Endothelial cell (in vitro differentiated cells): Measurements from ENCODE around the gene UGT1A6. TPM values are rescaled to one million over a fixed set of nuclear protein-coding genes. Genes with fewer than 3 reads are reported as not detected.
"Not testable (repeated sequence)": the region's sequence is repeated elsewhere in the genome, so short reads cannot be mapped to it uniquely, and the experiment has no call there.

Experiments
- DNase-seq: peaks from one replicate; pipeline ENCODE4 v3.0.0; 2021; ENCODE audit warnings: low spot score
- H3K27ac Mint-ChIP-seq: one replicate; pipeline ENCODE4 v1.8.0; 2021; ENCODE audit warnings: mixed read lengths, inconsistent platforms; ENCODE audit not compliant: unreplicated experiment
- H3K27me3 Mint-ChIP-seq: one replicate; pipeline ENCODE4 v1.8.0; 2021; ENCODE audit warnings: mild to moderate bottlenecking, moderate library complexity, mixed read lengths, inconsistent platforms; ENCODE audit not compliant: unreplicated experiment
- H3K36me3 Mint-ChIP-seq: one replicate; pipeline ENCODE4 v1.8.0; 2021; ENCODE audit warnings: mild to moderate bottlenecking, low read depth, mixed read lengths, inconsistent platforms; ENCODE audit not compliant: unreplicated experiment
- H3K4me1 Mint-ChIP-seq: one replicate; pipeline ENCODE4 v1.8.0; 2021; ENCODE audit warnings: mild to moderate bottlenecking, mixed read lengths, inconsistent platforms; ENCODE audit not compliant: unreplicated experiment
- H3K4me3 Mint-ChIP-seq: one replicate; pipeline ENCODE4 v1.8.0; 2021; ENCODE audit warnings: mild to moderate bottlenecking, mixed read lengths, inconsistent platforms; ENCODE audit not compliant: unreplicated experiment
- H3K9me3 Mint-ChIP-seq: one replicate; pipeline ENCODE4 v1.8.0; 2021; ENCODE audit warnings: mixed read lengths, inconsistent platforms; ENCODE audit not compliant: unreplicated experiment
- total RNA-seq: library from RNA; stranded (reverse); fragmentation: NEBNext Ultra II Directional; extraction: Animal tissue kit (Norgen Biotek cat#: 25700); gene quantifications from one replicate; pipeline ENCODE4 v1.2.1, GENCODE V29; 2021; ENCODE audit not compliant: unreplicated experiment
- TF ChIP-seq, protein P1 (sequence below): fragments of 200-600 bp; sonication (generic); IDR thresholded peaks from one replicate; pipeline ENCODE4 v1.5.0; 2021; ENCODE audit warnings: antibody characterized with exemption; ENCODE audit not compliant: unreplicated experiment

Gene UGT1A6
- total RNA-seq, 1 donor from 2014 or later = not detected

DNA sequence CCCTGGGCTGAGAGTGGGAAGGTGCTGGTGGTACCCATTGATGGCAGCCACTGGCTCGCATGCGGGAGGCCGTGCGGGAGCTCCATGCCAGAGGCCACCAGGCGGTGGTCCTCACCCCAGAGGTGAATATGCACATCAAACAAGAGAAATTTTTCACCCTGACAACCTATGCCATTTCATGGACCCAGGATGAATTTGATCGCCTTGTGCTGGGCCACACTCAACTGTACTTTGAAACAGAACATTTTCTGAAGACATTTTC is 54.5 kb downstream of the UGT1A6 start:
- no peak for DNase-seq
- Mint-ChIP-seq H3K27me3 (peaks cover 2% of the 10 kb centered on the region), H3K36me3 (peaks cover 5% of the 10 kb centered on the region), H3K4me1 (no peaks in the 10 kb centered on the region), H3K4me3 (no peak overlapping the region), H3K27ac (no peak overlapping the region), H3K9me3 (peaks cover 15% of the 10 kb centered on the region)
- TF ChIP-seq, protein P1, sequence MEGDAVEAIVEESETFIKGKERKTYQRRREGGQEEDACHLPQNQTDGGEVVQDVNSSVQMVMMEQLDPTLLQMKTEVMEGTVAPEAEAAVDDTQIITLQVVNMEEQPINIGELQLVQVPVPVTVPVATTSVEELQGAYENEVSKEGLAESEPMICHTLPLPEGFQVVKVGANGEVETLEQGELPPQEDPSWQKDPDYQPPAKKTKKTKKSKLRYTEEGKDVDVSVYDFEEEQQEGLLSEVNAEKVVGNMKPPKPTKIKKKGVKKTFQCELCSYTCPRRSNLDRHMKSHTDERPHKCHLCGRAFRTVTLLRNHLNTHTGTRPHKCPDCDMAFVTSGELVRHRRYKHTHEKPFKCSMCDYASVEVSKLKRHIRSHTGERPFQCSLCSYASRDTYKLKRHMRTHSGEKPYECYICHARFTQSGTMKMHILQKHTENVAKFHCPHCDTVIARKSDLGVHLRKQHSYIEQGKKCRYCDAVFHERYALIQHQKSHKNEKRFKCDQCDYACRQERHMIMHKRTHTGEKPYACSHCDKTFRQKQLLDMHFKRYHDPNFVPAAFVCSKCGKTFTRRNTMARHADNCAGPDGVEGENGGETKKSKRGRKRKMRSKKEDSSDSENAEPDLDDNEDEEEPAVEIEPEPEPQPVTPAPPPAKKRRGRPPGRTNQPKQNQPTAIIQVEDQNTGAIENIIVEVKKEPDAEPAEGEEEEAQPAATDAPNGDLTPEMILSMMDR = no peak

DNA sequence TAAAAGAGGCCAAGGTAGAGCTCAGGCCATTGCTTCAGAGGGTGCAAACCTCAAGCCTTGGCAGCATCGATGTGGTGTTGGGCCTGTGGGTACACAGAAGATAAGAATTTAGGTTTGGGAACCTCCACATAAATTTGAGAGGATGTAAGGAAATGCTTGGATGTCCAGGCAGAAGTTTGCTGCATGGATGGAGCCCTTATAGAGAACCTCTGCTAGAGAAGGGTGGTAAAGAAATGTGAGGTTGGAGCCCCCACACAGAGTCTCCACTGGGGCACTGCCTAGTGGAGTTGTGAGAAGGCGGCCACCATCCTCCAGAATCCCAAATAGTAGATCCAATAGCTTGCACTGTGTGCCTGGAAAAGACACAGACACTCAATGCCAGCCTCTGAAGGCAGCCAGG is 58.0 kb downstream of the UGT1A6 start:
- not testable (repeated sequence) for H3K36me3 Mint-ChIP-seq, DNase-seq, H3K4me3 Mint-ChIP-seq, H3K27ac Mint-ChIP-seq, H3K4me1 Mint-ChIP-seq, H3K27me3 Mint-ChIP-seq
- H3K9me3 Mint-ChIP-seq = peaks cover 15% of the 10 kb centered on the region

DNA sequence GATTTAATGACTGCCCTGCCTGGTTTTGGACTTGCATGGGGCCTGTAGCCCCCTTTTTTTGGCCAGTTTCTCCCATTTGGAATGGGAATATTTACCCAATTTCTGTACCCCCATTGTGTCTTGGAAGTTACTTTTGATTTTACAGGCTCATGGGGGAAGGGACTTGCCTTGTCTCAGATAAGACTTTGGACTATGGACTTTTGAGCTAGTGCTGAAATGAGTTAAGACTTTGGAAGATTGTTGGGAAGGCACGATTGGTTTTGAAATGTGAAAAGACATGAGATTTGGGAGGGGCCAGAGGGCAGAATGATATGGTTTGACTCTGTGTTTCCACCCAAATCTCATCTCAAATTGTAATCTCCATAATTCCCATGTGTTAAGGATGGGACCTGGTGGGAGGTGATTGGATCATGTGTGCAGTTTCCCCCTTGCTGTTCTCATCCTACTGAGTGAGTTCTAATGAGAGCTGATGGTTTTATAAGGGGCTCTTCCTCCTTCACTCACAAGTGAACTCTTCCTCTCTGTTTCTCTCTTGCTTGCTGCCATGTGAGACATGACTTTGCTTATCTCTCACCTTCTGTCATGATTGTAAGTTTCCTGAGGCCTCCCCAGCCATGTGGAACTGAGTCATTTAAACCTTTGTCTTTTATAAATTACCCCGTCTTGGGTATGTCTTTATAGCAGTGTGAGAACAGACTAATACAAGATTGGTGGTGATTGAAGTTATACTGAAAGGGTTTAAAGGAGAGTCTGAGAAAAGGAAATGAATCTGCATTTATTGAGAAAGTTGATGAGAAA is 58.7 kb downstream of the UGT1A6 start:
- peak overlapping the region; percentile 49 for H3K4me3 Mint-ChIP-seq
- not testable (repeated sequence) for H3K27me3 Mint-ChIP-seq, H3K27ac Mint-ChIP-seq, H3K4me1 Mint-ChIP-seq, H3K36me3 Mint-ChIP-seq, DNase-seq
- peaks cover 15% of the 10 kb centered on the region for H3K9me3 Mint-ChIP-seq

DNA sequence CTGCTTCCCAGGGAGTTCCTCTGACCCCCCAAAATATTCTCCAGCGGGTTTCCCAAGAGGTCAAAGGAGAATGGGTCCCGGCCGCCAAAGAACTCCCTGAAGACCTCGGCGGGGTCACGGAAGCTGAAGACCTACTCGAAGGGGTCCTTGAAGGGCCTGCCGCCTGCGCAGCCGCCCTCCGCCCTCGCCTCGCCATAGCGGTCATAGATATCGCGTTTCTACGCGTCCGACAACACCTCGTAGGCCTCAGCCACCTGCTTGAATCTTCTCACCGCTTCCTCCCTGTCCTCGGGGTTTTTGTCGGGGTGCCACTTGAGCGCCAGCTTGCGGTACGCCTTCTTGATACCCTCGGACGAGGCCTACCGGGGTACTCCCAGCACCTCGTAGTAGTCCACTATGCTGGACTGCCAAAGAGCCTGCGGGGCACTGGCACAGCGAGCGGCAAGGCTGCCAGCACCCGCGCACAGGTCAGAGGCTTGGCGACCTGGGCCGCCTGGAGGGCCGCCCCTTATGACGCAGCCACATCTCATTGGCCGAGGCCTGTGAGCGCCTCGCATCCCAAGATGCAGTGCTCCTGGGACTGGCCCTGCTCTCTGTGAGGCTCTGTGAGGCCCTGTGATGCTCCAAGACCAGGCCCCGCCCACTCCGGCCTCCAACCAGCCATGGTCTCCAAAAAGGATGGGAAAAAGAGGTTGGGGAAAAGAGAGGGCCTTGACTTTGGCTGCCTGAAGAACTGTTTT is 62.4 kb downstream of the UGT1A6 start:
- H3K36me3 Mint-ChIP-seq = peaks cover 5% of the 10 kb centered on the region
- H3K9me3 Mint-ChIP-seq = peaks cover 11% of the 10 kb centered on the region
- H3K4me3 Mint-ChIP-seq = no peak overlapping the region
- TF ChIP-seq, protein P1 = no peak
- no peak overlapping the region for H3K27ac Mint-ChIP-seq
- no peaks in the 10 kb centered on the region for H3K27me3 Mint-ChIP-seq
- DNase-seq = no peak
- no peaks in the 10 kb centered on the region for H3K4me1 Mint-ChIP-seq

DNA sequence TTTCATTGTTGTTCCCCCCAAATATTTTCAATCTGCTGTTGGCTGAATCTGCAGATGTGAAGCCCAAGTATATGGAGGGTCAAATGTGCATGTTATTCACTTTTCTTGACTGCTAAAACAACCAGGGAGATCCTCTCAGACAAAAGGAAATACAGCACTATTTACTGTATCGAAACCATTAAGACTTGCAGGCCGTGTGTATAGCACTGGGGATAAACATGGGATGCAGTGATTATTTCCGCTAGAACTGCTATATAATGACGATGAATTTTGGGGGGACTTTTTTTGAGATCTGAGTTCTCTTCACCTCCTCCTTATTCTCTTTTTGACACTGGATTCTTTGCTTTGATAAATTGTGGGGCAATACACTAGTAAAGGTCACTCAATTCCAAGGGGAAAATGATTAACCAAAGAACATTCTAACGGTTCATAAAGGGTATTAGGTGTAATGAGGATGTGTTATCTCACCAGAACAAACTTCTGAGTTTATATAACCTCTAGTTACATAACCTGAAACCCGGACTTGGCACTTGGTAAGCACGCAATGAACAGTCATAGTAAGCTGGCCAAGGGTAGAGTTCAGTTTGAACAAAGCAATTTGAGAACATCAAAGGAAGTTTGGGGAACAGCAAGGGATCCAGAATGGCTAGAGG is 63.9 kb downstream of the UGT1A6 start:
- Mint-ChIP-seq H3K4me1 (no peaks in the 10 kb centered on the region), H3K9me3 (peaks cover 5% of the 10 kb centered on the region), H3K27ac (no peak overlapping the region), H3K4me3 (no peak overlapping the region), H3K36me3 (peaks cover 4% of the 10 kb centered on the region), H3K27me3 (no peaks in the 10 kb centered on the region)
- TF ChIP-seq, protein P1 = no peak
- DNase-seq = no peak
